IMR-90 (cell line): ENCODE results near the gene RBL2. TPM values are rescaled to one million over a fixed set of nuclear protein-coding genes. Genes with fewer than 3 reads are reported as not detected.

Experiments used
- ATAC-seq: fragments of 200-7000 bp; cut with Tn5 transposase; 2 replicates; pipeline ENCODE4 v1.9.1; 2020; ENCODE audit warnings: low read depth, mild to moderate bottlenecking, moderate library complexity
- BruUV-seq: library from RNA; stranded (reverse); fragments of 400-500 nt; replicated peaks from 2 replicates; lab custom pipeline; 2021; lab: Mats Ljungman, UMichigan
- CTCF ChIA-PET: fragments of 300-600 bp; formaldehyde crosslinking; extraction: SDS; loops from one replicate; lab custom pipeline; 2021; ENCODE audit warnings: antibody characterized with exemption; lab: Yijun Ruan, JAX
- POLR2A ChIA-PET: fragments of 300-600 bp; sonication (Branson Sonifier 250); formaldehyde crosslinking; loops from one replicate; lab custom pipeline; 2022; ENCODE audit warnings: antibody characterized with exemption; ENCODE audit not compliant: unreplicated experiment; lab: Charles Lee
- DNase-seq: peaks from one replicate; pipeline ENCODE4 v3.0.0; 2013
- H2AFZ ChIP-seq: replicated peaks from 2 replicates; pipeline ENCODE3; 2013; ENCODE audit warnings: low read length, mild to moderate bottlenecking; ENCODE audit not compliant: poor library complexity
- H2AK5ac ChIP-seq: 2 replicates; pipeline ENCODE4 v1.6.1; 2013; ENCODE audit warnings: low read depth, low read length, inconsistent platforms
- H2AK9ac ChIP-seq: replicated peaks from 2 replicates; pipeline ENCODE3; 2013; ENCODE audit warnings: mild to moderate bottlenecking, low read depth, low read length, moderate library complexity; ENCODE audit not compliant: poor library complexity
- H2BK120ac ChIP-seq: 2 replicates; pipeline ENCODE4 v1.6.1; 2013; ENCODE audit warnings: low read depth, low read length, inconsistent platforms
- H2BK15ac ChIP-seq: 3 replicates; pipeline ENCODE4 v1.6.1; 2013; ENCODE audit warnings: low read depth, low read length, inconsistent platforms
- H2BK20ac ChIP-seq: 2 replicates; pipeline ENCODE4 v1.6.1; 2013; ENCODE audit warnings: low read depth, mild to moderate bottlenecking, inconsistent platforms, low read length, moderate library complexity
- H2BK5ac ChIP-seq: 2 replicates; pipeline ENCODE4 v1.6.1; 2013; ENCODE audit warnings: mild to moderate bottlenecking, low read depth, low read length, inconsistent platforms; ENCODE audit not compliant: poor library complexity, severe bottlenecking
- H3K14ac ChIP-seq: replicated peaks from 2 replicates; pipeline ENCODE4 v1.6.1; 2013; ENCODE audit warnings: low read depth, low read length, inconsistent platforms
- H3K18ac ChIP-seq: 2 replicates; pipeline ENCODE4 v1.6.1; 2013; ENCODE audit warnings: low read depth, low read length, control low read depth
- H3K23ac ChIP-seq: 2 replicates; pipeline ENCODE4 v1.6.1; 2013; ENCODE audit warnings: low read depth, low read length, inconsistent platforms
- H3K27ac ChIP-seq: 2 replicates; pipeline ENCODE4 v1.5.1; 2013; ENCODE audit warnings: mild to moderate bottlenecking, control low read depth, low read length; ENCODE audit not compliant: insufficient read depth
- H3K27me3 ChIP-seq: 2 replicates; pipeline ENCODE4 v1.6.1; 2013; ENCODE audit warnings: low read length; ENCODE audit not compliant: control insufficient read depth, insufficient read depth
- H3K36me3 ChIP-seq: 2 replicates; pipeline ENCODE4 v1.6.1; 2013; ENCODE audit warnings: low read length, mixed read lengths; ENCODE audit not compliant: control insufficient read depth, insufficient read depth
- H3K4ac ChIP-seq: 2 replicates; pipeline ENCODE4 v1.6.1; 2013; ENCODE audit warnings: low read depth, low read length, inconsistent platforms
- H3K4me1 ChIP-seq: 2 replicates; pipeline ENCODE4 v1.6.1; 2013; ENCODE audit warnings: low read length, mixed read lengths; ENCODE audit not compliant: control insufficient read depth, insufficient read depth
- H3K4me2 ChIP-seq: 2 replicates; pipeline ENCODE4 v1.6.1; 2013; ENCODE audit warnings: low read depth, mild to moderate bottlenecking, control low read depth, low read length, moderate library complexity
- H3K4me3 ChIP-seq: 2 replicates; pipeline ENCODE4 v1.5.1; 2013; ENCODE audit warnings: low read depth, mild to moderate bottlenecking, control low read depth, low read length, moderate library complexity; ENCODE audit not compliant: insufficient read depth
- H3K56ac ChIP-seq: 2 replicates; pipeline ENCODE4 v1.6.1; 2013; ENCODE audit warnings: low read length, inconsistent platforms; ENCODE audit not compliant: insufficient read depth; ENCODE audit errors: extremely low read depth
- H3K79me1 ChIP-seq, 2 experiments: 2 replicates each; pipeline ENCODE4 v1.6.1; 2013; ENCODE audit warnings: low read length in 2 of 2, inconsistent platforms in 1 of 2, low read depth in 1 of 2
- H3K9ac ChIP-seq: 2 replicates; pipeline ENCODE4 v1.6.1; 2013; ENCODE audit warnings: low read depth, low read length, control low read depth
- H3K9me1 ChIP-seq: 2 replicates; pipeline ENCODE4 v1.6.1; 2013; ENCODE audit warnings: low read length, inconsistent platforms; ENCODE audit not compliant: insufficient read depth
- H3K9me3 ChIP-seq: 2 replicates; pipeline ENCODE4 v1.6.1; 2013; ENCODE audit warnings: low read length; ENCODE audit not compliant: control insufficient read depth, insufficient read depth
- H4K20me1 ChIP-seq: 2 replicates; pipeline ENCODE4 v1.6.1; 2013; ENCODE audit warnings: low read length, inconsistent platforms; ENCODE audit not compliant: insufficient read depth
- H4K5ac ChIP-seq: 2 replicates; pipeline ENCODE4 v1.6.1; 2013; ENCODE audit warnings: mild to moderate bottlenecking, low read depth, low read length, control low read depth
- H4K8ac ChIP-seq, 2 experiments: 2 replicates each; pipeline ENCODE4 v1.6.1; 2013; ENCODE audit warnings: low read depth in 2 of 2, low read length in 2 of 2, control low read depth in 1 of 2, inconsistent platforms in 1 of 2
- H4K91ac ChIP-seq: 2 replicates; pipeline ENCODE4 v1.6.1; 2013; ENCODE audit warnings: low read depth, low read length, inconsistent platforms; ENCODE audit not compliant: insufficient read depth
- CHD1 ChIP-seq: IDR thresholded peaks from 2 replicates; pipeline ENCODE4 v1.6.1; 2012; ENCODE audit warnings: low read depth, low read length, improper control_type of control experiment
- MAFK ChIP-seq: IDR thresholded peaks from 2 replicates; pipeline ENCODE4 v1.6.1; 2012; ENCODE audit warnings: low read depth, low read length, improper control_type of control experiment
- MAZ ChIP-seq: IDR thresholded peaks from 2 replicates; pipeline ENCODE4 v1.6.1; 2012; ENCODE audit warnings: low read depth, mild to moderate bottlenecking, low read length, improper control_type of control experiment, moderate library complexity, borderline replicate concordance
- WGBS, 2 experiments: methylation state at CpG; one replicate each; pipeline versions ENCODE4 v1.1.5 to v1.1.7; 2013; ENCODE audit warnings: missing lambda C conversion rate in 2 of 2; ENCODE audit not compliant: insufficient read length in 1 of 2; ENCODE audit errors: extremely low coverage in 2 of 2; 5-methylcytosine and 5-hydroxymethylcytosine counted together
- dilution Hi-C: fragments of 300-500 bp; cut with HindIII; formaldehyde crosslinking; loops from one replicate; pipeline ENCODE4 v1.14.3; 2018; ENCODE audit warnings: low sequenced_read_pairs; ENCODE audit not compliant: unreplicated experiment
- in situ Hi-C: fragments of 300-500 bp; cut with MboI; formaldehyde crosslinking; loops from 3 replicates; pipeline ENCODE4 v1.14.3; 2019; ENCODE audit warnings: low sequenced_read_pairs, inconsistent platforms, mixed read lengths
- intact Hi-C: fragments of 100-400 bp; cut with micrococcal nuclease; formaldehyde crosslinking; loops from 2 replicates; pipeline ENCODE4 v1.10.0; 2022
- polyA plus RNA-seq, 3 experiments: library from polyadenylated mRNA; depleted of rRNA; stranded (reverse); fragments of >200 nt; gene quantifications; 2 replicates each; pipeline ENCODE4 v1.2.3, GENCODE V29; 2012; ENCODE audit warnings: low replicate concordance in 1 of 3
- total RNA-seq: library from RNA; depleted of rRNA; stranded (reverse); fragments of >200 nt; gene quantifications from 2 replicates; pipeline ENCODE4 v1.2.3, GENCODE V29; 2012
- TF ChIP-seq, protein P1 (sequence below): conservative IDR thresholded peaks from 2 replicates; pipeline ENCODE4 v1.5.1; 2012; ENCODE audit warnings: mild to moderate bottlenecking, low read depth, low read length, improper control_type of control experiment

Gene RBL2
- total and polyA plus RNA-seq, 2 of the 4 experiments (the other 2 are of a cell fraction): 19.7 to 23.4 TPM

DNA sequence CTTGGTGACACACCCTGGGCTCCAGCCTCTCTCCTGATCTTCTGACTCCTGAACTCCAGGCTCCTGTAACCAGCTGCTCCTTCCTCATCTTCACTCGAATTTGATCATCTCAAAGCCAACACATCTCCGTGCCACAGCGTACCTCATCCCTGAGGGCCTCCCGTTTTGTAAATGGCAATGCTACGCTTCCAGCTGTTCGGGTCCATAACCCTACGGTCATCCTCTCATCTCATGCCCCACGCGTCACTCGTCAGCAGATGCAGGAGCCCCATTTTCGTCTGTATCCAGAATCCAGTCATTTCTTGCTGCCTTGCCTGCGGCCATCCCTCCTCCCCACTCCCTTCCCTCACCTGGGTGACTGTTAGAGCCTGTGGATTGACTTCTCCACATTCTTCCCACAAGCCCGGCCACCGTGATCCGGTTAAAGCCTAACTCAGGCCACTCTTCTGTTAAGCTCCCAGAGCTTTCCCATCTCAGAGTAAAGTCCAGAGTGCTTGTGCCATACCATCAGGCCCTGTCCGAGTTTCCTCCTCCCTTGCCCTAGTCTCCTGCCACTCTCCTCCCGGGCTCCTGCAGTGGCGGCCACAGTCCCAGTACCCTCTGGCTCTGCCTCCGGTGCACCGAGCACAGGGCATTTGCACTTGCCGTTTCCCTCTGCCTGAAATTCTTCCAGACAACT, 89.0 kb downstream of the RBL2 start:
- H4K5ac ChIP-seq: no peak overlapping the region
- no peaks in the 10 kb centered on the region for H3K4me1 ChIP-seq
- no peak overlapping the region for H3K9ac ChIP-seq
- H3K4me3 ChIP-seq: no peak overlapping the region
- H3K79me1 ChIP-seq: no peaks in the 10 kb centered on the region
- H3K23ac ChIP-seq: no peak overlapping the region
- BruUV-seq: no TSS peak
- TF ChIP-seq CHD1 (no peak), MAZ (no peak), MAFK (no peak)
- TF ChIP-seq, protein P1, sequence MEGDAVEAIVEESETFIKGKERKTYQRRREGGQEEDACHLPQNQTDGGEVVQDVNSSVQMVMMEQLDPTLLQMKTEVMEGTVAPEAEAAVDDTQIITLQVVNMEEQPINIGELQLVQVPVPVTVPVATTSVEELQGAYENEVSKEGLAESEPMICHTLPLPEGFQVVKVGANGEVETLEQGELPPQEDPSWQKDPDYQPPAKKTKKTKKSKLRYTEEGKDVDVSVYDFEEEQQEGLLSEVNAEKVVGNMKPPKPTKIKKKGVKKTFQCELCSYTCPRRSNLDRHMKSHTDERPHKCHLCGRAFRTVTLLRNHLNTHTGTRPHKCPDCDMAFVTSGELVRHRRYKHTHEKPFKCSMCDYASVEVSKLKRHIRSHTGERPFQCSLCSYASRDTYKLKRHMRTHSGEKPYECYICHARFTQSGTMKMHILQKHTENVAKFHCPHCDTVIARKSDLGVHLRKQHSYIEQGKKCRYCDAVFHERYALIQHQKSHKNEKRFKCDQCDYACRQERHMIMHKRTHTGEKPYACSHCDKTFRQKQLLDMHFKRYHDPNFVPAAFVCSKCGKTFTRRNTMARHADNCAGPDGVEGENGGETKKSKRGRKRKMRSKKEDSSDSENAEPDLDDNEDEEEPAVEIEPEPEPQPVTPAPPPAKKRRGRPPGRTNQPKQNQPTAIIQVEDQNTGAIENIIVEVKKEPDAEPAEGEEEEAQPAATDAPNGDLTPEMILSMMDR: no peak
- H3K27ac ChIP-seq: no peak overlapping the region
- ATAC-seq (no peak), DNase-seq (no peak)
- no peak overlapping the region for H3K18ac ChIP-seq
- no peak overlapping the region for H3K14ac ChIP-seq
- H2AK5ac ChIP-seq: no peak overlapping the region
- in situ Hi-C loops (no loop called here), dilution Hi-C loops (no loop called here), intact Hi-C loops (no loop called here)
- H2BK120ac ChIP-seq: no peak overlapping the region
- H3K9me1 ChIP-seq: no peaks in the 10 kb centered on the region; the same call in 1 of the 2 replicates
- H3K36me3 ChIP-seq: no peaks in the 10 kb centered on the region
- H2AK9ac ChIP-seq: no peak overlapping the region
- 74% methylated on average over 15 of the region's 21 CpGs; no CpG with 5 or more reads in 1 of the 2 experiments for WGBS, 2 experiments
- H3K27me3 ChIP-seq: peaks cover 2% of the 10 kb centered on the region
- no peak overlapping the region for H3K4ac ChIP-seq
- no peak overlapping the region for H2BK20ac ChIP-seq
- H4K8ac ChIP-seq: no peak overlapping the region
- H2BK15ac ChIP-seq: no peak overlapping the region
- H4K20me1 ChIP-seq: no peaks in the 10 kb centered on the region
- H2BK5ac ChIP-seq: no peak overlapping the region
- CTCF ChIA-PET: no interaction called here
- H4K91ac ChIP-seq: no peak overlapping the region
- POLR2A ChIA-PET: no interaction called here
- H3K9me3 ChIP-seq: no peaks in the 10 kb centered on the region
- H3K56ac ChIP-seq: no peak overlapping the region
- no peak overlapping the region for H2AFZ ChIP-seq
- H3K4me2 ChIP-seq: no peak overlapping the region
